Urinary bladder (tissue), 4 donors: ENCODE data around the gene ABHD8. TPM values are rescaled to one million over a fixed set of nuclear protein-coding genes. Genes with fewer than 3 reads are reported as not detected.

Source experiments
- DNase-seq: peaks from one replicate; pipeline ENCODE4 v3.0.0-alpha.2; 2015; ENCODE audit errors: extremely low spot score
- H3K27ac ChIP-seq: one replicate; pipeline ENCODE4 v1.5.1; 2013; ENCODE audit warnings: low read depth, mild to moderate bottlenecking, moderate library complexity
- H3K36me3 ChIP-seq: one replicate; pipeline ENCODE4 v1.6.1; 2013; ENCODE audit warnings: mild to moderate bottlenecking, moderate library complexity; ENCODE audit not compliant: insufficient read depth
- H3K4me1 ChIP-seq: one replicate; pipeline ENCODE4 v1.6.1; 2013; ENCODE audit warnings: mild to moderate bottlenecking, moderate library complexity; ENCODE audit not compliant: insufficient read depth
- H3K4me3 ChIP-seq: one replicate; pipeline ENCODE4 v1.5.1; 2013; ENCODE audit warnings: low read depth, low read length
- WGBS: extraction: QIAGEN DNeasy Blood & Tissue Kit; methylation state at CpG from one replicate; pipeline ENCODE4 v1.1.7; 2013; 5-methylcytosine and 5-hydroxymethylcytosine counted together
- polyA plus RNA-seq: library from polyadenylated mRNA; stranded (reverse); fragments of 200-250 nt; gene quantifications from one replicate; pipeline ENCODE4 v1.2.3, GENCODE V29; 2013
- total RNA-seq: library from RNA; depleted of rRNA; stranded (reverse); fragments of >200 nt; gene quantifications from one replicate; pipeline ENCODE4 v1.2.3, GENCODE V29; 2014
- donor health status: healthy with polysubstance abuse.
- donor health status: healthy.

Gene ABHD8, protein sequence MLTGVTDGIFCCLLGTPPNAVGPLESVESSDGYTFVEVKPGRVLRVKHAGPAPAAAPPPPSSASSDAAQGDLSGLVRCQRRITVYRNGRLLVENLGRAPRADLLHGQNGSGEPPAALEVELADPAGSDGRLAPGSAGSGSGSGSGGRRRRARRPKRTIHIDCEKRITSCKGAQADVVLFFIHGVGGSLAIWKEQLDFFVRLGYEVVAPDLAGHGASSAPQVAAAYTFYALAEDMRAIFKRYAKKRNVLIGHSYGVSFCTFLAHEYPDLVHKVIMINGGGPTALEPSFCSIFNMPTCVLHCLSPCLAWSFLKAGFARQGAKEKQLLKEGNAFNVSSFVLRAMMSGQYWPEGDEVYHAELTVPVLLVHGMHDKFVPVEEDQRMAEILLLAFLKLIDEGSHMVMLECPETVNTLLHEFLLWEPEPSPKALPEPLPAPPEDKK
- total RNA-seq (6.8 TPM), polyA plus RNA-seq (20.0 TPM)

DNA sequence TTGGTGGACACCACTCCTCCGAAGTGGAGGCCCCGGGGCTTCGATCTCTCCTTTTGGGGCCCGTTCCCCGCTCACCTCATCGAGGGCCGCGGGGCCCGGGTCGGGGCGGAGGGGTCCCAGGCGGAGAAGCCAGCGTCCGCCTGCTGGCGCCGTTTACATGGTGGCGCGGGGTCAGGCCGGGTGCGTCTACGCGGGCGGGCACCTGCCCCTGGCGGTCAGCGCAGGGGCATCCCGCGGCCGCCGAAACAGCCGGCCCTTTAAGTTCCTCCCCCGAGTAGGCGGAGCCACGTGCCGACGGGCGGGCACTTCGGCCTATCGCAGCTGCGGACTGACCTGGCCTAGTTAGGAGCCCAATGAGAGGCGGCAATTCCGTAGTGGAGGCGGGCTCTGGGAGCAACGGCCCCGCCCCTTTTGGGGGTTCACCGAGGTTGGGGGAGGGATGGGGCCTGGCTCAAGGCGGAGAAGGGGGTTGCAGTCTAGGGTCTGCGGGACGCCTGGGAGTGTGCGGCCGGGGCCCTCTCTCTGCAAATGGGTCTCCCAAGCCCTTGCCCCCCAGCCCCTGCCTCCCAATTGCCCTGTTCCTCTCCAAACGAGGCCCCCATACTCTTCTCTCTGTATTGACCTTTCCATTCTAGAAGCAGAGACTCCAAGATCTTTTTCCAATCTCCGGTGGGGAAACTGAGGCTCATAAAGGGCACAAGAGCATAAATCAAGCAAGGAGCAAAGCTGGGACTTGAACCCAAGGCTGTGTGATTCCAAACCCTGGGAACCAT is at the start of gene ABHD8:
ABHD8 (minus strand) TSS at position 259 of the 773 bp plus-strand sequence. CDS start 1,809 bp downstream, outside the sequence.
- 1% methylated on average over 52 of the region's 52 CpGs for WGBS
- no peak within 1 kb of the TSS for H3K27ac ChIP-seq
- no peaks in the 10 kb centered on the region for H3K4me1 ChIP-seq
- H3K4me3 ChIP-seq: peak within 1 kb of the TSS; percentile 78
- no peaks in the 10 kb centered on the region for H3K36me3 ChIP-seq
- DNase-seq: peak; percentile 89

DNA sequence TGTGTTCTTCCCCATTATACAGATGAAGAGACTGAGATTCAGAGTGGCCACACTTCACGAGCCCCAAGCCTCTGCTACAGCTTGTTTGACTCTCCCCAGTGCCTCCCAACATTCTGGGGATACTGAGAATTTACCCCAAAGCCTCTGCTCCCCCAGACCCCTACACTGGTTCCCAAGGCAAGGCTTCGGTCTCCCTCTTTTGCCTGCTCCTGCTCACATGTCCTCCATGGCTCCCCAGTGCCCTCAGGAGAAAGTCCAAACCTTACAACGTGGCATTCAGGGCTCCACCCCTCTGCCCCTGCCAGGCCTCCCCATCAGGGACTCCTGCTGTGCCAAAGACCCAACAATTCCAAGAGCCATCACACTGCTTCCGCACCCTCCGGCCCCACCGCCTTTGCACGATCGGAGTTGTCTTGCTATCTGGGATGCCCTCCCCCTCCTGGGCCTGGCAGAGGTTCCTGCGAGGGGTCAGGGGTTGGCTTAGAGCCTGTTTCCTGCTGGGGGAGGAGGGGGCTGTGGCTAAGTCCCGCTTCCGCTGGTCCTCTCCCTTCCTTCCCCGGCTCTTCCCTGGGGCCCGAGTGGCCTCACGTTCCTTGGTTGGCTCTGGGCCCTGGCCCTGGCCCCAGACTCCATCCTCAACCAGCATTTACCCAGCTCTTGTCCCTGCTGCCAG is 49.5 kb upstream of the ABHD8 start:
- Histone ChIP-seq H3K36me3 (no peaks in the 10 kb centered on the region), H3K4me3 (no peak overlapping the region), H3K27ac (no peak overlapping the region), H3K4me1 (no peaks in the 10 kb centered on the region)
- 32% methylated on average over 14 of the region's 14 CpGs for WGBS
- DNase-seq: no peak

DNA sequence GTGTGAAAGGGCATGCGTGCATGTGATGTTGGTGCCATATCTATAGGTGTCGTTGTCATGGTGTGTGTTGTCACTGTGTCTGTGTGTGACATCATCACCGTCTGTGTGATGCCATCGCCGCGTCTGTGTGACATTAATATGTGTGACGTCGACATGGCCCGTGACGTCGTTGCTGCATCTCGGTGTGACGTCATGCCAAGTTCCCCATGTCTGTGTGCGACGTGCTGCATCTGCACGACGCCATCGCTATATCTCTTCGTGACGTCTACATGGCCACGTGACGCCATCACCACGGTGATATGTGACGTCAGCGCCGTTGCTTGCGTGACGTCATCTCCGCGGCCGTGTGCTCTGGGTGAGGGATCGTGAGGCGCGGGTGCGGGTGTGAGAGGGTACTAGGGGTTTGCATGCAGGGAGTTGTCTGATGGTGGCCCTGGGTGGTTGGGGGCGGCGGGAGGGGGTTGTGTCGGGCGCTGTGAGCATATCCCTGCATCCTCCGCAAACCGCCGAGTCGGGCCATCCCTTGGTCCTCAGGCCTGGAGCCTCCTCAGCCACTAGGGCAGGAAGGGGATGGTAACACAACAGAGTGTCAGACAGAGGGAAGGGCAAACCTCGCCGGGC is 48.7 kb upstream of the ABHD8 start:
- H3K4me1 ChIP-seq: no peaks in the 10 kb centered on the region
- DNase-seq: no peak
- no peak overlapping the region for H3K27ac ChIP-seq
- H3K4me3 ChIP-seq: no peak overlapping the region
- 90% methylated on average over 45 of the region's 45 CpGs for WGBS
- H3K36me3 ChIP-seq: no peaks in the 10 kb centered on the region

DNA sequence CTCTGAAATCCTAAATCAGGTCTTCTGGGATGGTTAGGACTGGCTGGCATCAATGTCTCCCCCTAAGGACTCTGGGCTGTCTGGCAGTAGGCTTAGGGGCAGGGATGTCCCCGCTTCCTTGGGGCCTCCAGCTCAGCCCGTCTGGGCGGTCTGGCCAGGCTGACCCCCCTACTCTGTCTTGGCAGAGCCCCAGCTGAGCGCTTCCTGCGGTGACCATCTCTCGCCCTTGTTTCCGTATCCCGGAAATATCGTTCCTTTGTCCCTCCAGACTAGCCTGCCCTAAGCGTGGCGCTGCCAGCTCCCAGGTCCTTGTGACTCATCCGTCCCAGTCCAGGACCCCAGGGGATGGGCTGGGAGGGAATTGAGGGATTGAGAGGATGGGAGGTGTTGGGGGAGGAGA is 45.5 kb upstream of the ABHD8 start:
- H3K27ac ChIP-seq: no peak overlapping the region
- H3K4me3 ChIP-seq: no peak overlapping the region

DNA sequence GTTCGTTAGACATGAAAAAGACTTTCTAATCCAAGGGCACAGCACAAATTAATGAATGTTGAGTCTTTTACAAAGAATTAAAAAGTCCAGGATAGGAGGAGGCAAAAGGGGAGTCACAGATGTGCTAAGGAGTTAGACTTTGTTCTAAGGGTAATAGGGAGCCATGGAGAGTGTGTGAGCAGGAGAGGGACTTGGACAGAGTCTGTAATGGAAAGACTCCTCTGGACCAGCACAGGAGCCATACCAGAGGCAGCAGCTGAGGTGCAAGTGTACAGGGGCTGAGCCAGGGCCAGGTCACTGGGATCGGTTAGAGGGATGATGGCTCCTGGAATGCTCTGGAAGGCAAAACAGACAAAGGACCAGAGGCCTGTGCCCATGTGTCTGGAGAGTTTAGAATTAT is 44.7 kb upstream of the ABHD8 start:
- Histone ChIP-seq H3K4me1 (no peaks in the 10 kb centered on the region), H3K27ac (no peak overlapping the region), H3K4me3 (no peak overlapping the region), H3K36me3 (no peaks in the 10 kb centered on the region)
- DNase-seq: no peak
- 60% methylated on average over 2 of the region's 2 CpGs for WGBS

More for the DNA sequence above, 45.5 kb upstream of the ABHD8 start:
- under 1% methylated on average over 12 of the region's 12 CpGs for WGBS
- no peaks in the 10 kb centered on the region for H3K36me3 ChIP-seq
- no peaks in the 10 kb centered on the region for H3K4me1 ChIP-seq
- no peak for DNase-seq

DNA sequence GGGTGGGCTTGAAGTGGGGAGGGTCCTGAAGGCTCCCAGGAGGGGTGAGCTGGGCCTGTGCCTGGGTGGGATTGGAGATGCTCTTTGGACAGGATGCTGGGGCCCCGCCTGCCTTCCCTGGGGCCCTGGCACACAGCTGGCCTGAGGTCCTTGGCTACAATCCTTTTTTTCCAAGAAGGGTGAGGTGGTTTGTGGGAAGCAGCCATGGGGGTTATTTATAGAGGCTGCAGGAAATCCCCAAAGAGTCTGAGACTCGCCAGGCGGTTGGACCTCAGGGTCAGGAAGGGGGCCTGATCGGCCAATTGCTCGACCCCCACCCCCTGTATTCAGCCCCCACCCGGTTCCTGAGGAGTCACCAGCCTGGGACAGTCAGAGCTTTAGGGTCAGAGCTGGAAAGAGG is 44.1 kb upstream of the ABHD8 start:
- Histone ChIP-seq H3K4me1 (no peaks in the 10 kb centered on the region), H3K36me3 (no peaks in the 10 kb centered on the region), H3K27ac (no peak overlapping the region), H3K4me3 (no peak overlapping the region)
- no peak for DNase-seq
- 21% methylated on average over 6 of the region's 6 CpGs for WGBS

DNA sequence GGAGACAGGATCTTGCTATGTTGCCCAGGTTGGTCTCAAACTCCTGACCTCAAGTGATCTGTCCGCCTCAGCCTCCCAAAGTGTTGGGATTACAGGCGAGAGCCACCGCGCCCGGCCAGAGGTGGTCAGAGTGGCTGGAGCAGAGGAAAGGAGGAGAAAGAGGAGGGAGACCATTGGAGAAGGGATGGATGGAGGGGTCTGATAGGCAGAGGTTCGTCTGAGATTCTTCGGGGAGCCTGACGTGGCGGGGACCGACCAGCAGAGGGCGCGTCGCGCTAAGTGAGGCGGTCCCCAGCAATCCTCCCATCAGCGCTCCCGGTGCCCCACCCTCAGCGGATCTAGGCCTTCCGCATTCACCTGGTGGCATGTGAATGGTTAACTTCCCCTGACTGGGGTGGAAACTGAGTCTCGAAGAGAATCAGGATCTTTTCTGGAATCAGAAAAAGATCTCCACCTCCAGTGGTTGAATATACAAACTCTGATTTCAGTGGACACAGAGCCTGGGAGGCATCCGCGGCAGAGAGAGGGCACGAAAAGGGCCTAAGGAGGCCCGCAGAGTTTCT is 43.0 kb upstream of the ABHD8 start:
- WGBS: 14% methylated on average over 24 of the region's 24 CpGs
- H3K36me3 ChIP-seq: no peaks in the 10 kb centered on the region
- no peak overlapping the region for H3K4me3 ChIP-seq
- no peak overlapping the region for H3K27ac ChIP-seq
- DNase-seq: no peak
- no peaks in the 10 kb centered on the region for H3K4me1 ChIP-seq

DNA sequence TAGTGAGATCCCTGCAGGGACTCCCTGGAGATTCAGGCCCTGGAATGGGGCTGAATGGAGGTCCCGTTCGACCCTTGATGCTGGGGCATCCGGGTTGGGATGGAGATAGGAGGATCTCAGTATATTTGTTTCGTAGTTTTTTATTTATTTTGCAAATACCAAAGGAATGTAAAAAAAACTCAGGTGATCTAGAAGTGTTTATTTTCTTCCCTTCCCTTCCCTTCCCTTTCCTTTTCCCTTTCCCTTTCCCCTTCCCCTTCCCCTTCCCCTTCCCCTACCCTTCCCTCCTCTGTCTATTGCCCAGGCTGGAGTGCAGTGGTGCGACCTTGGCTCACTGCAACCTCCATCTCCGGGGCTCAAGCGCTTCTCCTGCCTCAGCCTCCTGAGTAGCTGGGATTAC is 38.6 kb upstream of the ABHD8 start:
- WGBS: 87% methylated on average over 7 of the region's 7 CpGs
- H3K27ac ChIP-seq: no peak overlapping the region
- no peaks in the 10 kb centered on the region for H3K36me3 ChIP-seq
- no peaks in the 10 kb centered on the region for H3K4me1 ChIP-seq
- DNase-seq: no peak
- H3K4me3 ChIP-seq: no peak overlapping the region

DNA sequence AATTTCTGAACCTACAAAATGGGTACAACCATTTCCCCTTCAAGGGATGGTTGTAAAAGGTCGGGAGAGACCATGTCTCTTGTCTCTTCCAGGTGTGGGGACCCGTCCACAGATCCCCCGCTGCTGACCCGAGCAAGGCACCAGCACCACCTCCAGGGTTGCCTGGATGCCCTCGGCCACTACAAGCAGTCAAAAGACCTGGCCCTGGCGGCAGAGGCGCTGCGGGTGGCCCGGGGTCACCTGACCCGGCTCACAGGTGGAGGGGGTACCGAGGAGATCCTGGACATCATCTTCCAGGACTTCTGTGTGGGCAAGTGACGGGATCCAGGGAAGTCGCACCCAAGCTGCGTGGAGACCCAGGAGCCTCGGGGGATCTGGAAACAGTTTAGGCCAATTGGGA is 38.2 kb upstream of the ABHD8 start:
- Histone ChIP-seq H3K36me3 (no peaks in the 10 kb centered on the region), H3K27ac (no peak overlapping the region), H3K4me1 (no peaks in the 10 kb centered on the region), H3K4me3 (no peak overlapping the region)
- no peak for DNase-seq
- WGBS: 91% methylated on average over 15 of the region's 15 CpGs

DNA sequence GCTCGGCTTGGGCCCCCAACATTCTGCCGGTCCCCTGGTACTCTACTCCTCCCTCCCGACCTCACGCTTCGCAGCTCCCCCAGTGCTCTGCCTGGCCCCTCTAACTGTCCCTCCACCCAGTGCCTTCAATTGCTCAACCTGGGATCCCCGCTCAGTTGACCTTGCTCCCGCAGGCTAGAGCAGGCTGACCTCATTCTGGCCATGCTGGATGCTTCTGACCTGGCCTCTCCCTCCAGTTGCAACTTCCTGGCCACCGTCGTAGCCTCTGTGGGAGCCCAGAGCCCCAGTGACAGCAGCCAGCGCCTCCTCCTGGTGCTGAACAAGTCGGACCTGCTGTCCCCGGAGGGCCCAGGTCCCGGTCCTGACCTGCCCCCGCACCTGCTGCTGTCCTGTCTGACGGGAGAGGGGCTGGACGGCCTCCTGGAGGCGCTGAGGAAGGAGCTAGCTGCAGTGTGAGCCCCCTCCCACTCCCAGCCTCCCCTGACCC is 37.7 kb upstream of the ABHD8 start:
- H3K4me1 ChIP-seq: no peaks in the 10 kb centered on the region
- no peak for DNase-seq
- WGBS: 67% methylated on average over 17 of the region's 17 CpGs
- no peaks in the 10 kb centered on the region for H3K36me3 ChIP-seq
- H3K4me3 ChIP-seq: no peak overlapping the region
- H3K27ac ChIP-seq: no peak overlapping the region

DNA sequence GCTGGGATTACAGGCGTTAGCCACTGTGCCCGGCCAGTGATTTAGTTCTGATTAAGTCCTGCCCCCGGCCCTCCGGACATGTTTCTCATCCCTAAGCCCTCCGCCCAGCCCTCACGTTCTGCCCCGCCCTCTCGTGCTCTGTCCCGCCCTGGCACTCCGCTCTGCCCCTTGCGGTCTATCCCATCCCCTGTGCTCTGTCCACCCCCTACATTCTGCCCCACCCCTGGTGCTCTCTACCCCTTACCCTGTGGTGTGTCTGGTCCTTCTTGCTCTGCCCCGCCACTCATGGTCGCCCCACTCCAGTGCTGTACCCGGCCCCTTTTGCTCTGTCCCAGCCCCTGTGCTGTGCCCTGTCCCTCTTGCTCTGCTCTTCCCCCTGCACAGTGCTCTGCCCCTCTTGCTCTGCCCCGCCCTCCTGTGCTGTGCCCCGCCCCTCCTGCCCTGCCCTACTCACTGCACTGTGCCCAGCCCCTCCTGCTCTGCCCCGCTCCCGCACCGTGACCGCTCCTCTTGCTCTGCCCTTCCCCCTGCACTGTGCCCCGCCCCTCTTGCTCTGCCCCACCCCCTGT is 37.2 kb upstream of the ABHD8 start:
- no peak for DNase-seq
- 69% methylated on average over 21 of the region's 21 CpGs for WGBS
- H3K4me1 ChIP-seq: no peaks in the 10 kb centered on the region
- H3K4me3 ChIP-seq: no peak overlapping the region
- H3K36me3 ChIP-seq: no peaks in the 10 kb centered on the region
- H3K27ac ChIP-seq: no peak overlapping the region

DNA sequence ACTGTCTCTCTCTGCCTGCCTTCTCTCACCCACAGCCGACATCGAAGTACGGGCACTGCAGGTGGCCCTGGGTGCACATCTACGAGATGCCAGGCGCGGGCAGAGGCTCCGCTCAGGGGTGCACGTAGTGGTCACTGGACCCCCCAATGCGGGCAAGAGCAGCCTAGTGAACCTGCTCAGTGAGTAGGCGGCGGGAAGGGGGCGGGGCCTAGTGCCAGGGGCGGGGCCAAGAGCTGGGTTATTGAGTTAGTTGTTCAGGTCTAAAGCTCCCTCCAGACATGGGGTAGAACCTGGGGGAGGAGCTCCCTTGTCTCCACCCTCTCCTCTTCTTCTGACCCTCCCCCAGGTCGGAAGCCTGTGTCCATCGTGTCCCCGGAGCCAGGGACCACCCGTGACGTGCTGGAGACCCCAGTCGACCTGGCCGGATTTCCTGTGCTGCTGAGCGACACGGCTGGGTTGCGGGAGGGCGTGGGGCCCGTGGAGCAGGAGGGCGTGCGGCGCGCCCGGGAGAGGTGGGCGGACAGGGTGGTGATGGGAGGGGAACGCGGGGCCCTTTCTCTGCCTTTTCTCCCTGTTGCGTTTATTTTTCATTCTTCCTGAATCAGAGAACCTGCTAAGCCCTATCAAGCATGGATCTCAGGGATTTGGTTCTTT is 36.0 kb upstream of the ABHD8 start:
- no peak for DNase-seq
- H3K36me3 ChIP-seq: no peaks in the 10 kb centered on the region
- H3K4me3 ChIP-seq: no peak overlapping the region
- WGBS: 88% methylated on average over 34 of the region's 34 CpGs
- no peak overlapping the region for H3K27ac ChIP-seq
- H3K4me1 ChIP-seq: no peaks in the 10 kb centered on the region
